Measurements from ENCODE around the gene FANCE.

DNA sequence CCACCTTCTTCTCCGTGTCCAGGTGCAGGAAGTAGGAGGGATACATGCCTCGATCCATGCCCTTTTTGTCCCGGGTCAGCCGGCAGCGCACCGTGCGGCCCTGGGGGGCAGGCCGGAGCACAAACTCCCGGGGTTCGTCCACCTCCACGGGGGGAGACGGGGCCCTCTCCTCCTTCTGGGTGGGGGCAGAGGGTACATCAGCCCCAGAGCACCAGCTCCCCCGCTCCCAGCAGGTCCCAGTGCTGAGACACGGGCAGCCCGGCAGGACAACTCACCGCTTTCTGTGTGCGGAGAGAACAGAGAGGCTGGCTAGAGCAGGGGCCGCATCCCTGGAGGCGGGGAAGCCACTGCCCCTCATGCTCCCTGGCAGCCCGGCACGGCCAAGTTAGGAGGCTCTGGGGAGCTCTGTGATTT lies 53.9 kb downstream of the FANCE start:
- TF ChIP-seq, protein P1, sequence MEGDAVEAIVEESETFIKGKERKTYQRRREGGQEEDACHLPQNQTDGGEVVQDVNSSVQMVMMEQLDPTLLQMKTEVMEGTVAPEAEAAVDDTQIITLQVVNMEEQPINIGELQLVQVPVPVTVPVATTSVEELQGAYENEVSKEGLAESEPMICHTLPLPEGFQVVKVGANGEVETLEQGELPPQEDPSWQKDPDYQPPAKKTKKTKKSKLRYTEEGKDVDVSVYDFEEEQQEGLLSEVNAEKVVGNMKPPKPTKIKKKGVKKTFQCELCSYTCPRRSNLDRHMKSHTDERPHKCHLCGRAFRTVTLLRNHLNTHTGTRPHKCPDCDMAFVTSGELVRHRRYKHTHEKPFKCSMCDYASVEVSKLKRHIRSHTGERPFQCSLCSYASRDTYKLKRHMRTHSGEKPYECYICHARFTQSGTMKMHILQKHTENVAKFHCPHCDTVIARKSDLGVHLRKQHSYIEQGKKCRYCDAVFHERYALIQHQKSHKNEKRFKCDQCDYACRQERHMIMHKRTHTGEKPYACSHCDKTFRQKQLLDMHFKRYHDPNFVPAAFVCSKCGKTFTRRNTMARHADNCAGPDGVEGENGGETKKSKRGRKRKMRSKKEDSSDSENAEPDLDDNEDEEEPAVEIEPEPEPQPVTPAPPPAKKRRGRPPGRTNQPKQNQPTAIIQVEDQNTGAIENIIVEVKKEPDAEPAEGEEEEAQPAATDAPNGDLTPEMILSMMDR (IDR thresholded peaks at IDR 0.05): no peak
- no peak for TF ChIP-seq EZH2 (IDR thresholded peaks at IDR 0.05)

Measured in neural progenitor cell (in vitro differentiated cells).